ENCODE results near the gene CADM3.

DNA sequence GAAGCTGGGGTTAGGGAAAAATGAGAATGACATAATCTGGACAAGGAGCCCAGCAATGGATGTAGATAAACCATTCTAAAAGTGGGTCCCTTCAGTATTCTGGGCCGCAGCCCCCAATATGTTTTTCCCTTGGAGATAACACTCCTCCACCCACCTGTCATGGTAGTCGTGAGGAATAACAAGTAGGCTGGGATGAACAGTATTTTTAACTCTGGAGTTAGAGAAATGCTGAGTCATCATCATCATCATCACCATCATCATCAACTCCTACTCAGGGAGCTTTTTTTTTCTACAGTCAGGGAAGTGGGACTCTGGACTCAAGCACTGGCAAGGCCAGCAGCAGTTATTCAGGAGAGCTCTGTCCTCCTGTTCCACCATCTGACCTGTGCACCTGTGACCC is 12.8 kb downstream of the CADM3 start:
- no peak for TF ChIP-seq POLR2A (IDR thresholded peaks at IDR 0.05)
- TF ChIP-seq, protein P1, sequence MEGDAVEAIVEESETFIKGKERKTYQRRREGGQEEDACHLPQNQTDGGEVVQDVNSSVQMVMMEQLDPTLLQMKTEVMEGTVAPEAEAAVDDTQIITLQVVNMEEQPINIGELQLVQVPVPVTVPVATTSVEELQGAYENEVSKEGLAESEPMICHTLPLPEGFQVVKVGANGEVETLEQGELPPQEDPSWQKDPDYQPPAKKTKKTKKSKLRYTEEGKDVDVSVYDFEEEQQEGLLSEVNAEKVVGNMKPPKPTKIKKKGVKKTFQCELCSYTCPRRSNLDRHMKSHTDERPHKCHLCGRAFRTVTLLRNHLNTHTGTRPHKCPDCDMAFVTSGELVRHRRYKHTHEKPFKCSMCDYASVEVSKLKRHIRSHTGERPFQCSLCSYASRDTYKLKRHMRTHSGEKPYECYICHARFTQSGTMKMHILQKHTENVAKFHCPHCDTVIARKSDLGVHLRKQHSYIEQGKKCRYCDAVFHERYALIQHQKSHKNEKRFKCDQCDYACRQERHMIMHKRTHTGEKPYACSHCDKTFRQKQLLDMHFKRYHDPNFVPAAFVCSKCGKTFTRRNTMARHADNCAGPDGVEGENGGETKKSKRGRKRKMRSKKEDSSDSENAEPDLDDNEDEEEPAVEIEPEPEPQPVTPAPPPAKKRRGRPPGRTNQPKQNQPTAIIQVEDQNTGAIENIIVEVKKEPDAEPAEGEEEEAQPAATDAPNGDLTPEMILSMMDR (IDR thresholded peaks at IDR 0.05), result no peak

Measured in thyroid gland (tissue), 4 donors.